GM18519 (cell line): ENCODE results near the gene TOMM20.

Experiments used
- ATAC-seq: cut with Tn5 transposase; IDR thresholded peaks from one replicate; pipeline ENCODE4 v1.9.1; 2021; ENCODE audit warnings: mild to moderate bottlenecking, moderate library complexity; ENCODE audit not compliant: unreplicated experiment, low FRiP score

TOMM20 gene

DNA sequence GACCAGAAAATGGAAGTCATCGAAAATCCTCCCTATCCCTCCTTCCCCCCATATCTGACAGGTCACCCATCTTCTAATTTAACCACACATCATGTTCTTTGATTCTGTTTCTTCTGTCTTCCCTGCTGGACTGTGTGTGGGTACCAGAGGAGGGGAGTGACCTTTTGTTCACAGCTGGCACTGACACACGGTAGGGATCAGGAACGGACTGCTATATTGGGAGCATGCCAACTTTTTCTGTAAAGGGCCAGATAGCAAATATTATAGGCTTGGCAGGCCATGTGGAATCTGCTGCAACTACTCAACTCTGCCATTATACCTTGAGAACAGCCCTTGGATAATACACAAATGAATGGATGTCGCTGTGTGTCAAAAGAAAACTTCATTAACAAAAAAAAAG, 7.5 kb upstream of the TOMM20 start:
- ATAC-seq: no peak

DNA sequence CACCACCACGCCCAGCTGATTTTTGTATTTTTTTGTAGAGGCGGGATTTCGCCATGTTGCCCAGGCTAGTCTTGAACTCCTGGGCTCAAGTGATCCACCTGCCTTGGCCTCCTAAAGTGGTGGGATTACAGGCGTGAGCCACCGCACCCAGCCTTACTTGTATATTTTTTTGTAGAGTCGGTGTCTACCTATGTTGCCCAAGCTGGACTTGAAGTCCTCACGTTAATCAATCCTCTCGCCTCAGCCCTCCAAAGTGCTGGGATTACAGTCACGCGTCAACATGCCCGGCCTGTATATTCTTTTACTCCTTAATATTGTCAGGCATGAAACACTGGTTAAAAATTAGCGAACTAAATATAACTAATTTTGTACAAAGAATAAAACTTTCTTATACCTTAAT, 5.5 kb upstream of the TOMM20 start:
- ATAC-seq: no peak

DNA sequence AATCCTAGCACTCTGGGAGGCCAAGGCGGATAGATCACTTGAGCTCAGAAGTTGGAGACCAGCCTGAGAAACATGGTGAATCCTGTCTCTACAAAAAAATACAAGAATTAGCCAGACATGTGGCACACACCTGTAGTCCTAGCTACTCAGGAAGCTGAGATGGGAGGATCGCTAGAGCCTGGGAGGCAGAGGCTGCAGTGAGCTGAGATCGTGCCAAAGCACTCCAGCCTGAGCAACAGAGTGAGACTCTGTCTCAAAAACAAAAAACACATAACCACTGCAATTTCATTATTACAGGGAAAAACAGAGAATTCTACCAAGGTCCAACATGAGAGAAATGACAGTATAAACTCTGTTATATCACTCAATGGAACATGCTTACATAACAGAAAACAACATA, 4.4 kb upstream of the TOMM20 start:
- ATAC-seq: no peak

DNA sequence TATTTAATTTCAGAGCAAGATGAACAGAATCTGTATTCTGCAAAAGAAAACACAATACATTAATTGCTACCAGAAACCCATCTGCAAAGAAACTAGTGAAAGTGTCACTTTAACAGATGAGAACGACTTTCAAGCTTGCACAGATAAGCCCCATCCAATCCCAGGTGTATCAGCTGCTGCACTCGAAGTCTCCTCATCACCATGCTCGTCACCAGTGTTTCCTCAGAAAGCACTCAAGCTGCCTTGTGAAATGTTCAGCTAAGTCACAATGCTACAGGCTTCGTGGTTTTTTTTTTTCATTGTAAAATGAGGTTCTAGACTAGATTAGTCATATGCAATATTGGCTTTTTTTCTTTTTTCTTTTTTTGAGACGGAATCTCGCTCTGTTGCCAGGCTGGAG, 3.3 kb upstream of the TOMM20 start:
- no peak for ATAC-seq

DNA sequence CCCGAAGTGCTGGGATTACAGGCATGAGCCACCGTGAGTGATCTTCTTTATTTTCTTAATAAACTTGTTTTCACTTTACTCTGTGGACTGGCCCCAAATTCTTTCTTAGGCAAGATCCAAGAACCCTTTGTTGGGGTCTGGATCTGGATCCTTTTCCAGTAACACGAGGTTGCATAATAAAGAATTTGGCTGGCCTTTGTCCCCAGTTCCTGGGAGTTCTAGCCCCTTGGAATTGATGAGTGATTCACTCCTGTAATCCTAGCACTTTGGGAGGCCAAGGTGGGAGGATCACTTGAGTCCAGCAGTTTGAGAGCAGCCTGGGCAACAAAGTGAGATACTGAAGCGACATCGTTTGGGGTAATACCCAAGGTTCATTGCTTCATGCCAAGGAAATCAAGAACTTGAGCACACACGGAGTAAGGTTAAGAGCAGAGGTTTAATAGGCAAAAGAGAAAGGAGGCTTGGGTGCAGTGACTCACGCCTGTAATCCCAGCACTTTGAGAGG, 2.2 kb upstream of the TOMM20 start:
- ATAC-seq: no peak

DNA sequence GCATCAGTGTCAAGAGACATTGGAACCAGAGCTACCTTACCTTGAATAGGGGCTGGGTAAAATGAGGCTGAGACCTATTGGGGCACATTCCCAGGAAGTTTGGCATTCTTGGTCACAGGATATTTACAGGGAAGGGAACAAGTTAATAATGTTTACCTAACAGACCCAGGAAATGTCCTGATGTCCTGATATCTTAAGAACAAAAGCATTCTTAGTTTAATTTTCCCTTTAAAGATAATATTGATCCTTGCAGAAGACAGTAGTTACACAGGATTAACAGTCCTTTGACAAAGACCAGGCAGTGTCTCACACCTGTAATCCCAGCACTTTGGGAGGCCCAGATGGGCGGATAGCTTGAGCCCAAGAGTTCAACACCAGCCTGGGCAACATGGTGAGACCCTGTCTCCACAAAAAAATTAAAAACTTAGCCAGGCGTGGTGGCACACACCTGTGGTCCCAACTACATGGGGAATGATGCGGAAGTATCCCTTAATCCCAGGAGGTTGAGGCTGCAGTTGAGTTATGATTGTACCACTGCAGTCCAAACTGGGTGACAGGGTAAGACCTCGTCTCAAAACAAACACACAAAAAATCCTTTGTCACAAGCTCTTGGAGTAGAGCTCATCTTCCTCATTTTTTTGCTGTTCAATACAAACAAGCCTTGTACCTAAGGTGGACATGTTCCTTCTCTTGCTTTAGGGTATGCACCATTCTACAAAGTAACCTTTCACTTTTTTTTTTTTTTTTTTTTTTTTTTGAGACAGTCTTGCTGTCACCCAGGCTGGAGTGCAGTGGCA, 1.3 kb upstream of the TOMM20 start:
- no peak for ATAC-seq

DNA sequence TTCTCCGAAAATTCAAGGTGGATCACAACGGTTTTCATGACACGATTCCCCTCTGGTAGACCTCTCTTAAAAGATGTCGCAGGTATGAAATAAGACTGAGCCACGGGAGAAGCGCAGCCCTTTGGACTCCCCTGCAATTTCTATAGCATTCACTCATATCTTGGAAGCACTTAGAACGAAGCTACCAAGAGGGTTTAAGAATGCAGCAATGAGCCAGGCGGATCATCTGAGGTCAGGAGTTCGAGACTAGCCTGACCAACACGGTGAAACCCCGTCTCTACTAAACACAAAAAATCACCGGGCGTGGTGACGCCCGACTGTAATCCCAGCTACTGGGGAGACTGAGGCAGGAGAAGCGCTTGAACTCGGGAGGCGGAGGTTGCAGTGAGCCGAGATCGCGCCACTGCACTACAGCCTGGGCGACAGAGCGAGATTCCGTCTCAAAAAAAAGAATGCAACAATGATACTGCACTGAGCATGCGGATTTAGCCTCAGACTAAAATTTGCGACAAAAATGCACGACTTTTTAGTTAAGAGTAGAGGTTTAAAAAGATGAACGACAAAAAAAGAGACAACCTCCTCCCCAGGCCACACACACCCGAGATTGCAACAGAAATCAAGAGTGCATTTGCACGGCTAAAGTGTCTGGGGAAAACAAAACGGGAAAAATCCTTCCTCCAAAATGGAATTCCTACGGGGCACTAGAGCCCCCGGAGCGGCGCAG, 743 bp downstream of the TOMM20 start:
- no peak for ATAC-seq

DNA sequence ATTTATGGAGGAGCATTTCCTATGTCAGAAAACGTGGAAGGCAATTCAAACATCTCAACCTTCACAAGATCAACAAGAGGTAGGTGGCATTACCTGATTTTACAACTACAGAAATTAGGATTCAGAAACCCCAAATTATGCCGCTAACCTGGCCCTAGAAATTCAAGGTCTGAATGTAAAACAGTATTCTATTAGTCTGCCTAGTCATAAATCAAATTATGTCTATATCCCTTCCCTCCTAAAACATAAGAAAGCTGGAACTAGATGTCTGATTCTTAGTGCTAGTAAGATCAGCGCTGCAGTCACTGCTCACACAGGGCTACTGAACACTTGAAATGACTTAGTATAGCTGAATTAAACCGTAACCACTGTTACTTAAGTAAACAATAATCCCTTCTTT, 1.4 kb downstream of the TOMM20 start:
- ATAC-seq: no peak

DNA sequence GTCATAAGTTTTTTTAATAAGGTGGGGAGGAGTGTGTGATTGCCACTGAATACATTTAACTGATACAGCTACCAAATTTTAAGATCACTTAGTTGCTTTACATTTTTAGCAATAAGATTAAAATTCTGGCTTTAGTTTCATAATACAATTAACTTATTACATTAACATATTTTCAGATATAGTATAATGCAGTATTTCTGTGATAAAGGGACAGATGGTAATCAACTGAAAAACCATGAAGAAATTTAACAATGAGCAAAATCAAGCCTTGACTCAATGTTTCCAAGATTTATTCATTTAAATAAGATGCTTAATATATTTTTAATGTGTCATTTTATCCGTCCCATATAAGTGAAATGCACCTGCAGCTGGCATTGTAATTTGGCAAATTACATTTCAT, 4.0 kb downstream of the TOMM20 start:
- ATAC-seq: no peak

DNA sequence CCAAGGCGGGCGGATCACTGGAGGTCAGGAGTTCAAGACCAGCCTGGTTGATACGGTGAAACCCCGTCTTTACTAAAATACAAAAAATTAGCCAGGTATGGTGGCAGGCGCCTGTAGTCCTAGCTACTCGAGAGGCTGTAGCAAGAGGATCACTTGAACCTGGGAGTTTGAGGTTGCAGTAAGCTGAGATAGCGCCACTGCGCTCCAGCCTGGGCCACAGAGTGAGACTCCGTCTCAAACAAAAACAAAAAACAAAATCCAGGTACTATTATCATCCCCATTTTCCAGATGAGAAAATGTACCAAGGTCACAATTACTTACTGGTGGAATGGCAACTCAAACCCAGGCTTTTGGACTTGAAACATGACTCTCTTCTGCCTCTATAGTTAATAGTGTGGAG, 4.5 kb downstream of the TOMM20 start:
- ATAC-seq: no peak

DNA sequence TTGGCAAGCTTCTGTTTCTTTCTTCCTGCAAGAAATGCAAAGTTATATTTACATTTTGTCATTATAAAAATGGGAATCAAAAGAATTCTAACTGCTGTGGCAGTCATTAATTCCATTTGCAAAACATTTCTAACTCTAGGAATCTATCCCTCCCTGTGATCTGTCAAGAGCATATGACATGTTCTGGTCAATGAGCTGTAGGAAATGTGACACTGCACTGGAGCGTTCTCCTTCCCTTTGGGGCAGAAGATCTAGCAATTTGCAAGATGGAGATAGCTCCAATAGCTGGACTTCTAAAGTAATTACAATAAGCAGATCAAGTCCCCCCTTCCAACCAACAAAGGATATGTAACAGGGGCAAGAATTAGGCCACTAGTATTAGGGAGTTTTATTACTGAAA, 6.3 kb downstream of the TOMM20 start:
- no peak for ATAC-seq

DNA sequence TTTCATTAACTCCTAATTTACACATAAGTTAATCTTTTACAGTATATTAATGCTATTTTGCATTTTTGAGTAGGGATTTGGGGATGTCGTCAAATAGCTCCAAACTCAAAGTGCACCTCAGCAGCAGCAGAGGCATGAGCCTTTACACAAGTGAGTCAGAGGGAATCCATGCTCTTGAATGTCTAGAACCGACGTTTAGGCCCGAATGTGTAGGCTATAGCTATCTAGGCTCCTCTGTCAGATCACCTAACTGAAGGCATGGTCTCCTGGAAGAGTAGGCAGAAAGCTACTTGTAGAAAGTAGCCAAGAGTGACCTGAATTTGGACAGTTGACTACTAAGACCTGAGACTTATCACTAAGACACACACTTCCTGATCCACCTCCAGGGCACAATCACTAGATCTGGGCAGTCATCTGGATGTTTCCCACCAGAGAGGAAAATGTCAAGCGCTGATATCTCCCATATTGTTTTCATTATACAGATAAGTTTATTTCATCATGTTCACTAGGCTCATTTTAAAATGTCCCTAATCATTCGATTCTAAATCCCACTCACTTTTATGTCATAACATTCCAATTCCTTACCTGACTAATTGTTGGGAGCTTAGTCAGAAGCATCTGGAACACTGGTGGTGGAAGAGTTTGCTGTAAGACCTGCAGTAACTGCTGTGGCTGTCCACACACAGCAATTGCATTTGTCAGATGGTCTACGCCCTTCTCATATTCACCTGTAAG, 15.3 kb downstream of the TOMM20 start:
- ATAC-seq: no peak

DNA sequence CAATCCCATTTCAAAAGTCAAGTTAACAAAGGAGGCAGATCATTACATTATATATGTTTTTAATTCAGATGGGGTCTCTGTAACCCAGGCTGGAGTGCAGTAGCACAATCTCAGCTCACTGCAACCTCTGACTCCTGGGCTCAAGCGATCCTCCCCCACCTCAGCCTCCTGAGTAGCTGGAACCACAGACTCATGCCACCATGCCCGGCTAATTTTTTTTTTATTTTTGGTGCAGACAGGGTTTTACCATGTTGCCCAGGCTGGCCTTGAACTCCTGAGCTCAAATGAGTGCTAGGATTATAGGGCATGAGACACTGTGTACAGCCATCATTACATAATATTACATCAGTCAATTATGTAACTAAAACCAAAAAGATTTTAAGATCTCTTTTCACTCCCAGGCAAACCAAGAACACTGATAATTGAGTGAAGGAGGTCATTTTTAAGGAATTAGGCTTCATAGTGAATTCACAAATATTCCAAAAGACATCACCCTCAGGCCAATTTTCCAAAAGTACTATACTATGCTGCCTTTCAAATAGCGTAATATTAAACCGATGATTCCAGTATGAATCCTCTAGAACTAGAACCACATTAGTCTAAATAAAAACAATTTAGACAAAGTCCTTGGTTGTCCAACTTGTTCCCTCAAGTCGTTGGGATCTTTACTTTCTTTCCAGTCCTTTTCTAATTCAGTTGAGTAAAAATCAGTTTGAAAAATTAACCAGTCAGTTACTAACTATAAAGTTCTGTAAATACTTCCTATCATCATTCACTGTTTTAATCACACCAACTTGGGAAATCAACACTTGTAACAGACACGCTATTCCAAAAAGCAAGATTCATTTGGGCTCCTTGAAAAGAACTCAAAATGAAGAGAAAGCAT, 16.1 kb downstream of the TOMM20 start:
- ATAC-seq: no peak

DNA sequence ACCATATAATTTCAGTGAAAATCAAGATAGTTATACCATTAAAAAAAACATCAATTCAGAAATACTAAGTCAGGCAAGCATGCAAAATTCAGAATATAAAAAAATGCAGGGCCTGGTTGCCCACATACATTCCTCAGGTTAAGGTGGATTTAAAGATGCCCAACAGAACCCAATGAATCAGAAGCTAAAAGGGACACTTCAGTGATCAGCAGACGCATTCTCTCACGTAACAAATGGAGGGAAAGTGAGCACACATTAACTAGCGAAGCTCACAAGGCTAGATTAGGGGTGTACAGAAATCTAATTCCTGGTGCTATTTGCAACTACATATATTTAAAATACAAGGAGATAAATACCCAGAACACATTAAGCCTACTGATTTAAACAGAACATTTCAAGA, 17.5 kb downstream of the TOMM20 start:
- ATAC-seq: no peak

DNA sequence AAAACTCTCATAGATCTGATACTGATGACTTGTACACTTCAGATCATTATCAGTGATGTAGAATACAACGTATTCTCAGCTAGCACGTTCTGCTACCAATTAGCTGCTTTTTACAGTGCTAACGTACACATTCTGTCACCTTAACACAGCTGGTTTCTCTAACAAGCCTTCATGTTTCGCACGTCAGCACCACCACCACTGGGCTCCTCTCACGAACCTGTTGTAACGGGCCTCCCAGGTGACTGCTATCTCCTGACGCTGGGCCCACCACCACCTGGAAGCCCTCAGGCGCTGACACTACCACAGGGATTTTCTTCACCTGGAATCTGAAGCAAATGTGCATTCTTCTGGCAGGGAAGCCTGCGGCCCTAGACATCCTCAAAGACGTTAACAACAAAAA, 19.8 kb downstream of the TOMM20 start:
- ATAC-seq: no peak

DNA sequence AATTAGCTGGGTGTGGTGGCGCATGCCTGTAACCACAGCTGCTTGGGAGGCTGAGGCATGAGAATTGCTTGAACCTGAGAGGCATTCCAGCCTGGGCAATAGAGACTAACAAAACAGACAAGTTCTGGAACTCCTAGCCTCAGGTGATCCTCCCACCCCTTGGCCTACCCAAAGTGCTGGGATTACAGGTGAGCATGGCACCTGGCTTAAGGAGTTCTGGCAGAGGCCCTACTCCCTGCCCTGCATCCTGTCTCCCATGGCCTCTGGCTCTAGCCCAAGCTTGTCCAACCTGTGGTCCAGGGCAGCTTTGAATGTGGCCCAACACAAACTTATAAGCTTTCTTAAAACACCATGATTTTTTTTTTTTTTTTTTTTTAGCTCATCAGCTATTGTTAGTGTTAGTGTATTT, 20.4 kb downstream of the TOMM20 start:
- ATAC-seq: no peak

DNA sequence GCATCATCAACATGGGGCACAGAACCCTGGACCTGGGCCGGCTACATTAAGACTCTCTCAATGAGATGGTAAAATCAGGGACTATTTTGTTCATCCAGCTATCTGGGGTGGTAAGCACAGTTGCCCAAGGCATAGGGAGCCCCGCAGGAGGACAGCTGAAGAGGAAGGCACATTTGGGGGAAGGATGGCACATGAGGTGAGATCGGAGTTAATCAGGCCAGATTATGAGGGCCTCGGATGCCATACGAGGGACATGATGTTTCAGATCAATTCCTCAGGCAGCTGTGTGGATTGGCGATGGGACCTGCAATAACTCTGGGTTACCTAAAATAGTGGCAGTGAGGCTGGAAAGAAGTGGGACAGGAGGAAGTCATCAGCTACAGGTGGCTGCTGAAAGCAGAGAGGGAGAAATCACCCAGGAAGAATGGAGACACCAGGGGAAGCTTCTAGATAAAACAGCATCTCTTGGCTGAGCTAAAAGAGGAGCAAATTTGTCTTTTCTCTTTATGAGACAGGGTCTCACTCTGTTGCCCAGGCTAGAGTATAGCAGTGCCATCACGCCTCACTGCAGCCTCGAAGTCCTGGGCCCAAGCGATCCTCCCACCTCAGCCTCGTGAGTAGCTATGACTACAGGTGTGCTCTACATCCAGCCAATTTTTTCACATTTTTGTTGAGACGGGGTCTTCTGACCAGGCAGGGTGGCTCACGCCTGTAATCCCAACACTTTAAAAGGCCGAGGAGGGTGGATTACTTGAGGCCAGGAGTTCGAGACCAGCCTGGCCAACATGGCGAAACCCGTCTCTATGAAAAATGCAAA, 21.1 kb downstream of the TOMM20 start:
- no peak for ATAC-seq

DNA sequence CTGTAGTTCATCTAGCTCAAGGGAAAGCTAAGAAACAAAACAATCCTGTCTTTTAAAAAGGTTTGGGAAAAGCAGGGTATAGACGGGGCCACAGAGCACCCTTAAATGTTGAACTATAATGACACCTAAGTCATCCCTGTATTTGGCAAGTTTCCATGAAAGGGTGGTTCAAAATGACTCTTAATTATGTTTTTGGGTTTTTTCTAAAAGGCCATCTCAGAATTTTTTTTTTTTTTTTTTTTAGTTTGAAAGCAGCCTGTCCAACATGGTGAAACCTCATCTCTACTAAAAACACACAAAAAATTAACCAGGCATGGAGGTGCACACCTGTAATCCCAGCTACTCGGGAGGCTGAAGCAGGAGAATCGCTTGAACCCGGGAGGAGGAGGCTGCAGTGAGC, 22.2 kb downstream of the TOMM20 start:
- ATAC-seq: no peak
